ENCODE results near the gene ATXN7L1. TPM values are rescaled to one million over a fixed set of nuclear protein-coding genes. Genes with fewer than 3 reads are reported as not detected.

ATXN7L1 gene
- total RNA-seq, 1 donor from 2014 or later, result 20.6 TPM

GRCh38 chr7:105905209-105905909, 29.0 kb upstream of the ATXN7L1 start:
- peaks cover 5% of the 10 kb centered on the region for H3K9me3 Mint-ChIP-seq (ENCODE audit: unreplicated experiment)
- H3K4me1 Mint-ChIP-seq (ENCODE audit: low read depth, unreplicated experiment), result peaks cover 25% of the 10 kb centered on the region
- H3K4me3 Mint-ChIP-seq (ENCODE audit: unreplicated experiment), result no peak overlapping the region
- DNase-seq, result no peak
- no peak overlapping the region for H3K27ac Mint-ChIP-seq (ENCODE audit: unreplicated experiment)
- no peak for TF ChIP-seq CTCF (IDR thresholded peaks at IDR 0.05; ENCODE audit: partially characterized antibody, unreplicated experiment)
- H3K27me3 Mint-ChIP-seq (ENCODE audit: unreplicated experiment), result peaks cover 2% of the 10 kb centered on the region
- peaks cover 6% of the 10 kb centered on the region for H3K36me3 Mint-ChIP-seq (ENCODE audit: unreplicated experiment)

- Mint-ChIP-seq H3K36me3 (ENCODE audit: unreplicated experiment) (no peaks in the 10 kb centered on the region), H3K27me3 (ENCODE audit: unreplicated experiment) (peaks cover 2% of the 10 kb centered on the region), H3K9me3 (ENCODE audit: unreplicated experiment) (peaks cover 5% of the 10 kb centered on the region), H3K4me1 (ENCODE audit: low read depth, unreplicated experiment) (peaks cover 25% of the 10 kb centered on the region), H3K4me3 (ENCODE audit: unreplicated experiment) (no peak overlapping the region), H3K27ac (ENCODE audit: unreplicated experiment) (no peak overlapping the region)
- no peak for TF ChIP-seq CTCF (IDR thresholded peaks at IDR 0.05; ENCODE audit: partially characterized antibody, unreplicated experiment)
- DNase-seq, result no peak
These were observed 27.7 kb upstream of the ATXN7L1 start for GRCh38 chr7:105904064-105904463.

DNA sequence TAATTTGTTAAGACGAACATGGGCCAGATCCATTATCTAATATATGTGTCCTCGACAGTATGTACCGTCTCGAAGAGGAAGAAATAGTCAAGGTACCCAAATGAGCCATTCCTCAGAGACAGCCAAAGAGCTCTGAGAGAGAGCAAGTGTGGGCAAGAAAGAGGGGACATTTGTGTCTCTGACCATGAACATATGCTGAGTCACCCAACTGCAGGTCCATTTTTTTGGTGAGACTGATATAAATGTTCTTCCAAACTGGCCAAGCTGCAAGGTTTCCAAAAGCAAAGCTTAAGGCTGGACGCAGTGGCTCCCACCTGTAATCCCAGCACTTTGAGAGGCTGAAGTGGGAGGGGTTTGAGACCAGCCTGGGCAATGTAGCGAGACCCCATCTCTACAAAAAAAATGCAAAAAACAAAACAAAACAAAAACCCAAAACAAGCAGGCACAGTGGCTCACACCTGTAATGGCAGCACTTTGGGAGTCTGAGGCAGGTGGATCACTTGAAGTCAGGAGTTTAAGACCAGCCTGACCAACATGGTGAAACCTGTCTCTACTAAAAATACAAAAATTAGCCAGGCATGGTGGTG, 26.0 kb upstream of the ATXN7L1 start:
- H3K4me3 Mint-ChIP-seq (ENCODE audit: unreplicated experiment), result no peak overlapping the region
- no peak overlapping the region for H3K27ac Mint-ChIP-seq (ENCODE audit: unreplicated experiment)
- peaks cover 25% of the 10 kb centered on the region for H3K4me1 Mint-ChIP-seq (ENCODE audit: low read depth, unreplicated experiment)
- peaks cover 5% of the 10 kb centered on the region for H3K9me3 Mint-ChIP-seq (ENCODE audit: unreplicated experiment)
- no peaks in the 10 kb centered on the region for H3K36me3 Mint-ChIP-seq (ENCODE audit: unreplicated experiment)
- DNase-seq, result no peak
- peaks cover 2% of the 10 kb centered on the region for H3K27me3 Mint-ChIP-seq (ENCODE audit: unreplicated experiment)
- TF ChIP-seq CTCF (IDR thresholded peaks at IDR 0.05; ENCODE audit: partially characterized antibody, unreplicated experiment), result no peak

- peaks cover 3% of the 10 kb centered on the region for H3K9me3 Mint-ChIP-seq (ENCODE audit: unreplicated experiment)
- peaks cover 5% of the 10 kb centered on the region for H3K4me1 Mint-ChIP-seq (ENCODE audit: low read depth, unreplicated experiment)
- TF ChIP-seq CTCF (IDR thresholded peaks at IDR 0.05; ENCODE audit: partially characterized antibody, unreplicated experiment), result no peak
- no peak overlapping the region for H3K27ac Mint-ChIP-seq (ENCODE audit: unreplicated experiment)
- H3K27me3 Mint-ChIP-seq (ENCODE audit: unreplicated experiment), result no peaks in the 10 kb centered on the region
- no peak for DNase-seq
- H3K4me3 Mint-ChIP-seq (ENCODE audit: unreplicated experiment), result no peak overlapping the region
- H3K36me3 Mint-ChIP-seq (ENCODE audit: unreplicated experiment), result peaks cover 6% of the 10 kb centered on the region
These were observed 21.6 kb upstream of the ATXN7L1 start for GRCh38 chr7:105897999-105898398.

DNA sequence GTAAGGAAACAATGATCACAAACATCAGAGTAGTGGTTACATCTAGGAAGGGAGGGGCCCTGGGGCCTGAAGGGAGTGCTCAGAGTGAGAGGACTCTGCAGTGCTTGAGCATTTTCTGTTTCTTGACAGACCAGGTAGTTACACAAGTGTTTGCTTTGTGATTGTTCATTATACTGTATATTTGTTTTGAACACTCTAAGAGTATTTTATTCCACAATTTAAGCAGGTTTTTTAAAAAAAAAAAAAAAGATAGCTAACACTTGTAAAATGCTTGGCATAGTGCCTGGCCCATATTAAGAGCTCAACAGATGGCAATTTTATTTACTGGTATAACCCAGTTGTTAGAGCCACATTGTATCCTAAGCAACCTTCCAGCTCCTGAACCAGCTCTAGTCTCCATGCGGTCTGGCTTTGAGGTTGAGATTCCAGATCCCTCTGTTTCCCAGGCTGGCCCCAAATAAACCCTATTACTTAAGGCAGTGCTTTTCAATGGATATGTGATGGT, 20.1 kb upstream of the ATXN7L1 start:
- Mint-ChIP-seq H3K4me1 (ENCODE audit: low read depth, unreplicated experiment) (peaks cover 3% of the 10 kb centered on the region), H3K4me3 (ENCODE audit: unreplicated experiment) (no peak overlapping the region), H3K9me3 (ENCODE audit: unreplicated experiment) (peaks cover 2% of the 10 kb centered on the region), H3K27me3 (ENCODE audit: unreplicated experiment) (no peaks in the 10 kb centered on the region), H3K27ac (ENCODE audit: unreplicated experiment) (no peak overlapping the region), H3K36me3 (ENCODE audit: unreplicated experiment) (peaks cover 6% of the 10 kb centered on the region)
- no peak for TF ChIP-seq CTCF (IDR thresholded peaks at IDR 0.05; ENCODE audit: partially characterized antibody, unreplicated experiment)
- no peak for DNase-seq
